ENCODE results near the gene NUCKS1.

The NUCKS1 gene

DNA sequence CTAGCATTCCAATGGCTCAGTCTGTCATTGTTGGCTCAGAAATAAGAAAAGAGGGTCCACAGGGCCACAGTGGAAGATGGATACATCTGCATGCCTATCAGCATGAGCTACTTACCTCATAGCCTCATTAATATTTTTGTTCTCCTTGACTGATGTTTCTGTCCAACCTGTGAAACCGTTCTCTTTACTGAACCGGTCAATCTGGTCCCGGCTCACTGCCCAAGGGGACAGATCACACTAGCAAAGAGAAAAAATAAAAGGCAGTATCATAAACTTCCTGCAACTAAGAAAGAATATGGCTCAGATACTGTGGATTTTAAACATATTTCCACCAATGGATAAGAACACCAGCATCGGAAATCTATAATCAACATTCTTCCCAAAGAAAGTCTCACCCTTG lies 20.6 kb upstream of the NUCKS1 start:
- DNase-seq (ENCODE audit: low read depth in 2 of 2) = no peak

DNA sequence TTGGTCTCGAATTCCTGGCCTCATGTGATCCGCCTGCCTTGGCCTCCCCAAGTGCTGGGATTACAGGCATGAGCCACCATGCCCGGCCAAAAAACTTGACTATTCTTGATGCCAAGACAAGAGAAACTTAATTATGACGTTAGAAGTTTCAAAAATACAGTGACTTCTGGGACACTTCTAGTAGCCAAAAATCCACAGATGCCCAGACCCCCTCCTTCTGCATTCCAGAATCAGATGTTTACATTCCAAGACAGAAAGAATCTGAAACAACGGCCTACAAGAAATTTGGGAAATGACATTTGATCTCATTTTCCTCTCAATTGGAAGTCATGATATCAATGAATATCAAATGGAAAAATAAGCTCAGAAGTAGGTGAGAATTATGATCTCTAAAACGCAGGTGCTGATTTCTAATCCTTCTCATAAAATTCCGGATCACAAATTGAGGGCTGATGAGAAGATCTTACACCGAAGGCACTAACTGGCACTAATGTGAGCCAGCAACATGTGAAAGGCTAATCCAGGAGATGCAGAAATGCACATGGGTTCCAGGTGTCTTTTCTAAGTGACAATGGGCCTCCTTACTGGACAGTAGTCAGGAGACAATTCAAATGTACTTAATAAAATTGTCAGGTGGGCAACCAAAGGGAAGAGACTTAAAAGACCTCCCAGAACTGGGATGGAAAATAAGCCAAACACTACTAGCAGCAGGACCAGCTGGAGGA lies 19.8 kb upstream of the NUCKS1 start:
- no peak for DNase-seq (ENCODE audit: low read depth in 2 of 2)

DNA sequence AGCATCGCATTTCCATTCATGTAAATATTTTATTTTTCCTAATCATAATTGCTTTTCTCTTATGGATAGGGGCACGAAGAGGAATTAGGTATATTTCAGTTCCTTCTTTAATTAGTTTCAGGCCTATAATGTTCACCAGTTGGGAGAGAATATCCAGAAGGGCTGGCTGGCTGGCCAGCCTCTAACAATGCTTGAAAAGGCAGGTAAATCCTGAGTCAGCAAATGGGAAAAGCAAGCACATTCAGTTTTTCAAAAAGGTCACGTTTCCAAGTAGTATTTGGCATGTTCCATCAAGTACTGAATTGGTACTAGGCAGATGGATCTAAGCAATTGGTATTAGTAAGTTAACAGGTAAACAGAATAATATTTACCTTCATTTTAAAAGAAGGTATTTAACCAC lies 17.3 kb upstream of the NUCKS1 start:
- no peak for DNase-seq (ENCODE audit: low read depth in 2 of 2)

DNA sequence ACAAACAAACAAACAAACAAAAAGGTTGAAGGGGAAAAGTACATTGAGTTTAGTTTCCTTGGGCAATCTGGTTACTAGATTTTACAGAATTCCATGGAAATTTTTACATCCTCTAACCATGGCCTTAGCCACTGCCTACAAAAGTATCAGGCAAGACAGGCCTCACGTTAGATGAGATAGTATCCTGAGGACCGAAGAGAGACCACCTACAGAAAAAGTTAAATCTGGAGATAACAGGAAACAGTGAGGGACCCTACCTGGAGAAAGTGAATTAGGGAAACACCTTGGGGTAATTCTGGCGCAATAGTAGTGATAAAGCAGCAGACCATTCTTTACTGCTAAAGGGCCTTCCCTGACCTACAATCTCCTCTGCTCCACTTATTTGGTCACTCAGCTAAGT lies 16.6 kb upstream of the NUCKS1 start:
- DNase-seq (ENCODE audit: low read depth in 2 of 2) = no peak

DNA sequence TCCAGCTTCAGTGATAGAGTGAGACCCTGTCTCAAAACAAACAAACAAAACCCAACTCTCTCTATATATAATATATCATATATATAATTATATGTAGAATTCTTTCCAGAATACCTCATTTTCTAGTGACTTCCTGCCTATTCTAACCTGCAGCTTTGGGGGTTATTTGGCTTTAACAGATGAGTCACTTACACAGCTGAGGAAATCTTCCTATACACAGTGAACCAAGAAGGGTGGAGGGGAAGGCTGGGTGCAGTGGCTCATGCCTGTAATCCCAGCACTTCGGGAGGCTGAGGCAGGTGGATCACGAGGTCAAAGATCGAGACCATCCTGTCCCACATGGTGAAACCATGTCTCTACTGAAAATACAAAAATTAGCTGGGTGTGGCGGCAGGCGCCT lies 16.1 kb upstream of the NUCKS1 start:
- no peak for DNase-seq (ENCODE audit: low read depth in 2 of 2)

DNA sequence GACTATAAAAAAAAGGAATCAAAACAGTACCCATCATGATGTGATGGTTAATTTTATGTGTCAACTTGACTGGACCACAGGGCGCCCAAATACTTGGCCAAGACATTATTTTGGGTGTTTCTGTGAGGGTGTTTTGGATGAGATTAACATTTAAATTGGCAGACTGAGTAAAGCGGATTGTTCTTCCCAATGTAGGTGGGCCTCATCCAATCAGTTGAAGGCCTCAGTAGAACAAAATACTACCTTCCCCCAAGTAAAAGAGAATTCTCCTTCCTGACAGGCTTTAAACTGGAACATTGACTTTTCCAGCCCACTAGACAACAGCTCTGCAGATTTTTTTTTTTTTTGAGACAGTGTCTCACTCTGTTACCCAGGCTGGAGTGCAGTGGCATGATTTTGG lies 14.6 kb upstream of the NUCKS1 start:
- no peak for DNase-seq (ENCODE audit: low read depth in 2 of 2)

DNA sequence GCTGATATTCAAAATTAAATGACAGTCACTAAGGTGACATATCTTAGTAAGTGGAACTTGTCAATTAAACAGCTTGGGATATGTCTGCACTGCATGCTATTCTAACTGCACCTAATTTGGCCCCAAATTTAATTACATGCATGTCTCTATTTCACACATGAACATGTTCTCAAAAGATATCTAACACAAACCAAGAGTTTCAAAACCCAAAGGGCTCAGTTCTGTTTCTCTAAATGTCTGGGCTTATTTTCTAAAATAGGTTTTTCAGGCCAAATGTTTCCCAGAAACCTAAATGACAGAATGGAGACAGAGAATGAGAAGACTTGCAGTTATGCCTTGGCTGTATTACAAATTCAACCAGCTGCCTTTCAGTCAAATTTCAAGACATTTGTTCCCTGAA lies 14.0 kb upstream of the NUCKS1 start:
- no peak for DNase-seq (ENCODE audit: low read depth in 2 of 2)

DNA sequence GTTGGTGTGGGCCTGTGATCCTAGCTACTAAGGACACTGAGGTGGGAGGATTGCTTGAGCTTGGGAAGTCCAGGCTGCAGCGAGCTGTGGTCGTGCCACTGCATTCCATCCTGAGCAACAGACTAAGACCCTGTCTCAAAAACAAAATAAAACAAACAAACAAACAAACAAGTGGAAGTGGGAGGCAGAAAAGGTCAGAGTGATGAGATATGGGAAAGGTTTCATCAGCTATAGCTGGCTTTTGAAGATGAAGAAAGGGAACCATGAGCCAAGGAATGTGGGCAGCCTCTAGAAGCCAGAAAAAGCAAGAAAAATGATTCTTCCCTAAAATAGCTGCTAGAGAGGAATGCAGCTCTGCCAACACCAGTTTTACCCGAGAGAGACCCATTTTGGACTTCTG lies 10.6 kb upstream of the NUCKS1 start:
- DNase-seq (ENCODE audit: low read depth in 2 of 2) = no peak

DNA sequence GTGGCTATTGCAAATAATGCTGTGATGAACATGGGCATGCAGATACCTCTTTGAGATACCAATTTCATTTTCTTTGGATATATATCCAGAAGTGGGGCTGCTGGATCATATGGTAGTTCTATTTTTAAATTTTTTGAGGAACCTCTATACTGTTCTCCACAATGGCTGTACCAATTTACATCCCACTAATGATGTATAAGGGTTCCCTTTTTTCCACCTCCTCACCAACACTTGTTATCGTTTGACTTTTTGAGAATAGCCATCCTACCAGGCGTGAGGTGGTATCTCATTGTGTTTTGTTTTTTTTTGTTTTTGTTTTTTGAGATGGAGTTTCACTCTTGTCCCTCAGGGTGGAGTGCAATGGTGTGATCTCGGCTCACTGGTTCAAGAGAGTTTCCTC lies 6.6 kb upstream of the NUCKS1 start:
- no peak for DNase-seq (ENCODE audit: low read depth in 2 of 2)

DNA sequence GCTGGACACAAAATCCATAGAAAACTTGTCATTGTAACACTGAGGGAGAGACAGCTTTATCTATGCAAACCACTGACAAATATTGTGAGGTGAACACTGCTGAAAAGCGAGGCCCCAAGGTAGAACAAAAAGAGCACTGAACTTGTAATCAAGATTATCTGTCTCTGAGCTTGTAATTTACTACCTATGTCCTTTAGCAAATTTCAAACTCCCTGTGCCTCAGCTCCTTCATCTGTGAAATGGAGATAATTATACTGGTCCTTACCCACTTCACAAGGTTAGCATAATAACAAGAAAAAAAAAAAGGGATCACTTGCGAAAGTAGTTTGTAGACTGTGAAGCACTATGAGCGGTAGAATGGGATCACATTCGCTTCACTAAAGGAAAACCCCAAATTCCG lies 4.9 kb upstream of the NUCKS1 start:
- no peak for DNase-seq (ENCODE audit: low read depth in 2 of 2)

DNA sequence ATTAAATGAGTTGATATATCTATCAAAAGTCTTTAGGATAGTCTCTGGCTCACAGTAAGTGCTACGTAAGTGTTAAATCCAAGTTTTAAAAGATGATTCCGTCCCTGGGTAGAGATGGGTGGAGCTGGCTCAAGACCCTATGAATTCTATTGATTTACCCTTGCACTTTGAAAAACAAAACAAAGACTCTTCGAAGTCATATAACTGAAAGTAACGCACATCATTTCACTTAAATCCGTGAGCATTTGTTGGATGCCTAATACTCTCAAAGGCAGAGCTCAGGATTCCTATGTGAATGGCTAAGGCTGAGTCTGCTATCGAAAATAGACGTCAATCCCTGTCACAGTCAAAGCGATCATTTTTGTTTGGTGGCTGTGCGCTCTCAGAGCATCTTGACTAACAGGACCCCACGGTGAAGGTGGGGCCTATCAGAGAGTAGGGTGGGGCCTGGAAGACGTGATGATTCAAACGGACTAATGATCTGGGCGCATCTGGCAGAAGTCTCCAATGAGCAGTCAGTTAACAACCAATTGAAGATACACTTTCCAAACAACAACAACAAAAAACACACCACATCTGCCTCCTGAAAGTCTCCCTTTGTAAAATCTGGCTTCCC lies 1.2 kb upstream of the NUCKS1 start:
- DNase-seq (ENCODE audit: low read depth in 2 of 2) = no peak

DNA sequence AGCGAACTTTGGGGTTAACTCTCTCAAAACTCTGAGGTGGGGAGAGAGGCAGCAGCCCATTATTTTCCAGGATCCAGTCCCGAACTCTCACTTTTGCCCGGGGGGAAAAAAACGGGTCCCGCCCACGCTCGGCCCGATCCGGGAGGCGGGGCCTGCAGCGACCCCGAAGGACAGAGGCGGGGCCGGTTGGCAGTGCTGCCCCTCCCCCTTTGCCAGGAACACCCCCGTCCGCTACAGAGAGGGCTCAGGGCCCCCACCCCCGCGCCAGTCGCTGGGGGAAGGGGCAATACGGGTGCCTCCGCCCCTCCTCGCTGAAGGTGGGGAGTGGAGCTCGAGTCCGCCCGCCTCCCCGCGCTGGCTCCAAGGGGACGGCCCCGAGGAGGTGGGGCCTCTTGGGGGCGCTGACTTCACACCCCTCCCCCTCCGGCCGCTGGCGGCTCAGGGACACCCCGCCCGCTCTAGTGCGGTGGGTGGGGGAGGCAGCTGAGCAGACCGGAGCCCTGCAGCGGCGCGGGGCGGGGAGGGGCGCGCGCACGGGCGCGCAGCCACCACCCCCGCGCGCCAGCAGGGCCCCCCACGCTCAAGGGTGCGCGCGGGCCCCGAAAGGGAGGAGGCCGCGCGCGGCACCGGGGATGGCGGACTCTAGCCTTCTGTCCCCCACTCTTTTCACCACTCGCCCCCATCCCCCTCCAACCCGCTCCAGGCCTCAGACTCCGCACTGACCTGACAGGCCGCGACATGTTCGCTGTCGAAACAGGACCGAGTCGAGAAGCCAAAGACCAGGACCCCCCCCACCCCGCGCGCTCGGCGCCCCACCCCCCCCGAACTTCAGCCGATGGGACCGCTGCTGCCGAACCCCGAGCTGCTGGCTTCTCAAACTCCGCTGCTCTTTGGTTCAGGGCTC lies 496 bp downstream of the NUCKS1 start:
- peak; percentile 94 for DNase-seq (ENCODE audit: low read depth in 2 of 2)

DNA sequence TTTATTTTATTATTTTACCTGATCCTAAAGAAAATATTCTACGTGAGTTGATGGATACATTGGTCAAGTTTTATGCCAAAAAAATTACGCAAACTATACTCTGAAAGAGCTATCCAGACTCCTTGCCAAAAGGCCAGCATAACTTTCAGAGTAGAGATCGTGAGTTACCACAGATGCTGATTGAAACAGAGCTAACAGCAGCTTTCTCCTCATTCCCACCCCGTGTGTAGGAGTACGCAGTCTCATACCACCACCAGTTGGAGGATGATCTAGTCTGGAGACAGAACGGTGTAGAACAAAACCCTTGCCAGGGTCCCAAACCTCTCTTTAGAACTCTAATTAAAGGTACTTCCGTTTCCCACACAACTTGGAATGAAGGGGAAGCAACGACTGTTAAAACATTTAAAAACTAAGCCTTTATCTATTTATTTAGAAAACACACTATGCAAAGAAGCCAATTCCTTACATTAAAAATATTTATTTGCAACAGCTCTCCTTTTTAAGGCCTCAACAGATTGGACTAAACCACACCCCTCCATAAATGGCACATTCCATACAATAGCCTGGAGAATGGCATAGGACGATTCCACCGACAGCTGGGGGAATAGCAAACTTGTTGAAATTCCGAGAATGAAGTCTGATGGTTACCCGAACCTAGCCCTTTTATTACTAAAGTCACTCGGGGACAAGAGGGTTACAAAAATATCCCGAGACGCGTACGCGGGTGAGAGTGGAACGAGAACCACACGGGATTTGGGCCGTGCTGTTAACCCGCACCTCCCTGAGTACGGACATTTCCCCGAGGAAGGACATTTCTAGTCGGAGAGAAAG lies 1.4 kb downstream of the NUCKS1 start:
- DNase-seq (ENCODE audit: low read depth in 2 of 2) = peak; percentile 54 to 62

DNA sequence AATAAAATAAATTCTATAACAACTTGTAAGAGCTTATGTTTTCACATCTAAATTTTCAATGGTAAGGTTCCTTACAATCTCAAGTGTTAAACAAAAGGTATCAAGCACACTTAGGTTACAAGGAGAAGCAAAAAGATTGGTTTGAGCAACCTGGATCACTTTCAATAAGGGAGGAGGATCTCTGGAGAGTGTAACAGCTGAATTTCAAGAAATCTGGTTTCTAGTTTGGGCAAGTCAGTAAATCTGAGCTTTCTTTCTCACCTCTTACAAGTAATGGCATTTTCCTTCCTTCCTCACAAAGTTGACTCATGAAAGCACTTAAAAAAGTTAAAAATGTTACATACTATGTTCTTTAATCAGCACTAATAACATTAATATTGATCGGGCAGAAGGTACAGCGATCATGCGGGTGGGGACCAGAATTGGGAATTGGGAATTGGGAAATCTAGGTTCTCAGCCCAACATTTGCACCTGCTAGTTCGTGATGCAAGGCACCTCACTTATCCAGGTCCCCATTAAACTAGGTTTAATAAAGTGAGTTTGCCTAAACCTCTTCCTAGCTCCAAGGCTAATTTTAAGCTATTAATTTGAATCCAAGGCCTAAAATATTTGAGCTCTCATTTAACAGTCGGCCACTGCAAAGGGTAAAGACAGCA lies 3.1 kb downstream of the NUCKS1 start:
- DNase-seq (ENCODE audit: low read depth in 2 of 2) = no peak

DNA sequence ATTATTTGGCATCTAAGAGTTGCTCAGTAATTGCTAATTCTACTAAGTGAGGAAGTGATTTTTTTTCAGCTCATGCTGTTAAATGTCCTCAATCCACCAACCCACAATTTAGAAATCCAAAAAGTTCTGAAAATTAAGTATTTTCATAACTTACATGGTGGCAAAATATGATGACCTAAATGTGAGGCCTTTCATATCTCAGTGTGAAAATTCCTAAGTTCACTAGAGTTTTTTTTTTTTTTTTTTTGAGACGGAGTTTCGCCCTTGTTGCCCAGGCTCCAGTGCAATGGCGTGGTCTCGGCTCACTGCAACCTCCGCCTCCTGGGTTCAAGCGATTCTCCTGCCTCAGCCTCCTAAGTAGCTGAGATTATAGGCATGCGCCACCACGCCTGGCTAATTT lies 5.6 kb downstream of the NUCKS1 start:
- DNase-seq (ENCODE audit: low read depth in 2 of 2) = no peak

DNA sequence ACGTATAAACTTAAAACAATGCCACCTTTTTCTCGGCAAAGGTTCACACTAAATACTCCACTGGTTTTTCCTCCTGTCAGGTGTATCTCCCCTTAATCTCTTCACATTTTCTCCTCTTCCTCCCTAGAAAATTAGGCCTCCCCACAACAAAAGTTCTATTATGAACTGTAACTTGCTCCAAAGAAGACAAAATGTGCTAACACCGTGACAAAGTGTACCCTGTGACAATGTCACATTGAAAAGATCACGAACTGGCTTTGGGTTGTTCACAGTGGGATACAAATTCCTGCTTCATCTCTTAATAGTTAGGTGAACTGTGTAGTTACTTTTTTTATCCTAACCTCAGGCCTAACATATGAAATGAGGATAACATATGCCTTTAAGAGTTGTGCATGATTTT lies 6.0 kb downstream of the NUCKS1 start:
- no peak for DNase-seq (ENCODE audit: low read depth in 2 of 2)

DNA sequence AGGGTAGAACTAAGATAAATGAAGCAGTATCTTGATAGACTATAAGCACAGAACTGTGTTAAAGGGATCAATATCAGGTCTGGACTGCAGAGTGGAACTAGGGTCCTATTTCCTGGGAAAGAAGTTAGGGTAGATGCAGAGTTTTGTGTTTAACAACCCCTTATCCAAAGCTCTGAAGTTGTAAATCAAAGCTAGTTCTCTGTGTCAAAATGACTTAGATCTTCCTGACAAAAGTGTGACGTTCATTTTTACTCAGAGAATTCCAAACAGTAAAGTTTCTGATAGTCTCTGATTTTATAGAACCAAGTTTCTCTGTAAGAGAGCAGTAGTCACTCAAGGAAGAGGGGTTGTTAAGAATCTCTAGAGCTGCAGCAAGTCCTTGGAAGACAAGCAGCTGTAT lies 8.3 kb downstream of the NUCKS1 start:
- DNase-seq (ENCODE audit: low read depth in 2 of 2) = no peak

DNA sequence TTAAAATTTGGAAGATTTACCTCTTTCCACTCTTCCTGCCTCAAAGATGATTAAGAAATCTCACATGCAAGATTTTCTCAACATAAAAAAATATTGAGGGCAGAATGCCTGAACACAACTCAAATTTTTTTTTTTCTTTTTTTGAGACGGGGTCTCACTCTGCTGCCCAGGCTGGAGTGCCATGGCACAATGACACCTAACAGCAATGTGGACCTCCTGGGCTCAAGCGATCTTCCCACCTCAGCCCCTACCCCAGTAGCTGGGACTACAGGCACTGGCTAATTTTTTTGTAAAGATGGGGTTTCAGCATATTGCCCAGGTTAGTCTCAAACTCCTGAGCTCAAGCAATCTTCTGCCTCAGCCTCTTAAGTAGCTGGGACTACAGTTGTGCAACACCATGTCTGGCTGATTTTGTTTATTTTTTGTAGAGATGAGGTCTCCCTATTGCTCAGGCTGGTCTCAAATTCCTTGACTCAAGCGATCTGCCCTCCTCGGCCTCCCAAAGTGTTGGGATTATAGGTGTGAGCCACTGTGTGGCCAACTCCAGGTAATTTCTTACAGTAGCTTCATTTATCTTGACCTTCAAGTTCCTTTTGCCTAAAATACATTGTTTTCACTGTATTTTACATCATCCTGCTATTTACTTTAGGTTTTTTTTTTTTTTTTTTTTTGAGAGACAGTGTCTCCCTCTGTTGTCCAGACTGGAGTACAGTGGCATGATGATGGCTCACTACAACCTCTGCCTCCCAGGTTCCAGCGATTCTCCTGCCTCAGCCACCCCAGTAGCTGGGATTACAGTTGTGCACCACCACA lies 10.4 kb downstream of the NUCKS1 start:
- no peak for DNase-seq (ENCODE audit: low read depth in 2 of 2)

DNA sequence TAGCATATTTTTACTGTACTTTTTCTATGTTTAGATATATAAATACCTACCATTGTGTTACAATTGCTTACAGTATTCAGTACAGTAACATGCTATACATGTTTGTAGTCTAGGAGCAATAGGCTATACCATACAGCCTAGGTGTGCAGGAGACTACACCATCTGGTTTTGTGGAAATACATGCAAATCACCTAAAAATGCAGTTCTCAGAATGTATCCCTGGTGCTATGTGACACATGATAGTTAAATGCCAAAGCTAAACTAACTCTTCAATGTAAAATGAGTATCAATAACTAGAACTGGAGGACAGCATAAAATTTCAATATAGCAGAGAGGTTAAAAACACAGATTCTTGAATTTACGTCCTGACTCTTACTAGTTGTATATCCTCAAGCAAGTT lies 14.8 kb downstream of the NUCKS1 start:
- DNase-seq (ENCODE audit: low read depth in 2 of 2) = no peak

DNA sequence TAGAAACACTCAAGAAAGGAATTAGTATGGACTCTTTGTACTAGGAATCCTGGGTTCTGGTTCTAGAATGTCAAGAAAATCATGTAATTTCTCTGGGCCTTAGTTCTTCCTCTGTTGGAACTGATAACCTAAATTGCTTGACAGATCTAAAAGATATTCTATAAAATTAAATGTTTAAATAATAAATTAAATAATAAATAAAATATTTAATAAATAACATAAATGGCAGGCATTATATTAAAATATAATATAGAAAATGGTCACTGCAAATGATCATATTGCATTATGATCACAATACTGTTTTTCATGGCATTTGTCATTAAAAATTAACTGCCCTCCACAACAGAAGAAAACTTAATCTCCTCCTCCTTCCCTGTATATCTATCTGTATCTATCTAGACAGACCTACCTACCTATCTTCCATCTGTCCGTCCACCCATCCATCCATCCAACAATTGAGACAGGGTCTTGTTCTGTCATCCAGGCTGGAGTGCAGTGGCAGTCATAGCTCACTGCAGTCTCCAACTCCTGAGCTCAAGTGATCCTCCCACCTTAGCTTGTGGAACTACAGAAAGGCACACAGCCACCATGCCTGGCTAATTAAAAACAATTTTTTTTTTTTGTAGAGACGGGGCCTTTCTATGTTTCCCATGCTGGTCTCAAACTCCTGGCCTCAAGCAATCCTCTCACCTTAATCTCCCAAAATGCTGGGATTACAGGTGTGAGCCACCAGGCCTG lies 16.4 kb downstream of the NUCKS1 start:
- no peak for DNase-seq (ENCODE audit: low read depth in 2 of 2)
